Neural progenitor cell (in vitro differentiated cells): ENCODE results near the gene RRAS.

Source experiments
- CTCF ChIP-seq: fragments of 200-600 bp; sonication (generic); IDR thresholded peaks from 2 replicates; pipeline ENCODE4 v1.5.1; 2017; ENCODE audit warnings: antibody characterized with exemption, mild to moderate bottlenecking
- EZH2 ChIP-seq: fragments of 200-600 bp; sonication (generic); IDR thresholded peaks from 2 replicates; pipeline ENCODE4 v1.6.1; 2017; ENCODE audit warnings: antibody characterized with exemption, mild to moderate bottlenecking, moderate library complexity
- EZH2phosphoT487 ChIP-seq: fragments of 200-600 bp; sonication (generic); IDR thresholded peaks from 2 replicates; pipeline ENCODE4 v1.6.1; 2017; ENCODE audit warnings: antibody characterized with exemption

GRCh38 chr19:49592486-49593232, 47.3 kb downstream of the RRAS start:
- TF ChIP-seq EZH2phosphoT487 (no peak), CTCF (no peak), EZH2 (no peak)
